Neuronal stem cell (in vitro differentiated cells): Measurements from ENCODE around the gene SCFD2.
A peak's percentile ranks its signal among the peaks of the same experiment; 100 is the strongest.

ENCODE experiments used
- DNase-seq: peaks from one replicate; pipeline ENCODE4 v3.0.0-alpha.2; 2013; ENCODE audit warnings: low spot score
- H2AFZ ChIP-seq: one replicate; pipeline ENCODE4 v1.6.1; 2013; ENCODE audit warnings: mild to moderate bottlenecking, low read length, inconsistent platforms
- H2AK5ac ChIP-seq: 2 replicates; pipeline ENCODE4 v1.6.1; 2013; ENCODE audit warnings: low read depth, mild to moderate bottlenecking, inconsistent platforms, low read length, moderate library complexity, mixed read lengths
- H2BK120ac ChIP-seq: 2 replicates; pipeline ENCODE4 v1.6.1; 2013; ENCODE audit warnings: low read depth, mild to moderate bottlenecking, inconsistent platforms, low read length, moderate library complexity, mixed read lengths
- H2BK12ac ChIP-seq: one replicate; pipeline ENCODE4 v1.6.1; 2013; ENCODE audit warnings: low read length, inconsistent platforms
- H2BK15ac ChIP-seq: 2 replicates; pipeline ENCODE4 v1.6.1; 2013; ENCODE audit warnings: mild to moderate bottlenecking, low read length, inconsistent platforms, mixed read lengths
- H2BK5ac ChIP-seq: one replicate; pipeline ENCODE4 v1.6.1; 2013; ENCODE audit warnings: inconsistent platforms, mild to moderate bottlenecking, low read length, moderate library complexity
- H3K14ac ChIP-seq: one replicate; pipeline ENCODE4 v1.6.1; 2013; ENCODE audit warnings: low read length, inconsistent platforms
- H3K18ac ChIP-seq: 2 replicates; pipeline ENCODE4 v1.6.1; 2013; ENCODE audit warnings: low read length, inconsistent platforms
- H3K23ac ChIP-seq: 2 replicates; pipeline ENCODE4 v1.6.1; 2013; ENCODE audit warnings: low read depth, mild to moderate bottlenecking, mixed read lengths, low read length, inconsistent platforms; ENCODE audit not compliant: poor library complexity
- H3K27ac ChIP-seq: replicated peaks from 3 replicates; pipeline ENCODE4 v1.5.1; 2013; ENCODE audit warnings: low read length, inconsistent platforms
- H3K27me3 ChIP-seq, 3 experiments: 2 replicates each; pipeline ENCODE4 v1.6.1; 2013; ENCODE audit warnings: low read length in 3 of 3, mild to moderate bottlenecking in 2 of 3, inconsistent platforms in 1 of 3, low read depth in 1 of 3, mixed read lengths in 1 of 3, moderate library complexity in 1 of 3; ENCODE audit not compliant: control insufficient read depth in 3 of 3, insufficient read depth in 3 of 3
- H3K36me3 ChIP-seq, 2 donors: replicated peaks in 1 of 2; 2 replicates each; pipeline ENCODE4 v1.6.1; 2013; ENCODE audit warnings: low read length in 2 of 2; ENCODE audit not compliant: control insufficient read depth in 2 of 2, insufficient read depth in 2 of 2
- H3K4ac ChIP-seq: 2 replicates; pipeline ENCODE4 v1.6.1; 2013; ENCODE audit warnings: inconsistent platforms, mild to moderate bottlenecking, low read length, moderate library complexity
- H3K4me1 ChIP-seq, 2 donors: 1 replicate in 1 of 2; 2 replicates in 1 of 2; pipeline ENCODE4 v1.6.1; 2013; ENCODE audit warnings: low read length in 2 of 2, low read depth in 1 of 2; ENCODE audit not compliant: control insufficient read depth in 2 of 2, insufficient read depth in 1 of 2
- H3K4me2 ChIP-seq: one replicate; pipeline ENCODE4 v1.6.1; 2013; ENCODE audit warnings: mild to moderate bottlenecking, low read length, inconsistent platforms; ENCODE audit not compliant: insufficient read depth, poor library complexity, severe bottlenecking
- H3K4me3 ChIP-seq, 2 donors: 2 replicates each; pipeline ENCODE4 v1.5.1; 2013; ENCODE audit warnings: low read length in 2 of 2, mild to moderate bottlenecking in 2 of 2, inconsistent platforms in 1 of 2, moderate library complexity in 1 of 2
- H3K79me1 ChIP-seq: one replicate; pipeline ENCODE4 v1.6.1; 2013; ENCODE audit warnings: low read depth, mild to moderate bottlenecking, inconsistent platforms, low read length, moderate library complexity
- H3K9ac ChIP-seq: one replicate; pipeline ENCODE4 v1.6.1; 2013; ENCODE audit warnings: mild to moderate bottlenecking, low read depth, low read length, inconsistent platforms; ENCODE audit not compliant: poor library complexity
- H3K9me3 ChIP-seq, 2 donors: replicated peaks in 1 of 2; 2 replicates each; pipeline versions ENCODE3 to v1.6.1; 2013; ENCODE audit warnings: low read length in 2 of 2, mild to moderate bottlenecking in 2 of 2, inconsistent platforms in 1 of 2, low read depth in 1 of 2, mixed read lengths in 1 of 2, moderate library complexity in 1 of 2; ENCODE audit not compliant: control insufficient read depth in 2 of 2, insufficient read depth in 1 of 2
- H4K8ac ChIP-seq: one replicate; pipeline ENCODE4 v1.6.1; 2013; ENCODE audit warnings: low read depth, mild to moderate bottlenecking, inconsistent platforms, low read length, moderate library complexity
- H4K91ac ChIP-seq: one replicate; pipeline ENCODE4 v1.6.1; 2013; ENCODE audit warnings: low read length, low read depth, mild to moderate bottlenecking, inconsistent platforms; ENCODE audit not compliant: poor library complexity
- WGBS, 2 donors: extraction: QIAGEN DNeasy Blood & Tissue Kit; methylation state at CpG; one replicate each; pipeline ENCODE4 v1.1.7; 2013; ENCODE audit warnings: missing lambda C conversion rate in 2 of 2, mixed read lengths in 1 of 2; ENCODE audit not compliant: insufficient read length in 2 of 2, insufficient replicate concordance in 1 of 2; ENCODE audit errors: extremely low coverage in 2 of 2; 5-methylcytosine and 5-hydroxymethylcytosine counted together

The SCFD2 gene

DNA sequence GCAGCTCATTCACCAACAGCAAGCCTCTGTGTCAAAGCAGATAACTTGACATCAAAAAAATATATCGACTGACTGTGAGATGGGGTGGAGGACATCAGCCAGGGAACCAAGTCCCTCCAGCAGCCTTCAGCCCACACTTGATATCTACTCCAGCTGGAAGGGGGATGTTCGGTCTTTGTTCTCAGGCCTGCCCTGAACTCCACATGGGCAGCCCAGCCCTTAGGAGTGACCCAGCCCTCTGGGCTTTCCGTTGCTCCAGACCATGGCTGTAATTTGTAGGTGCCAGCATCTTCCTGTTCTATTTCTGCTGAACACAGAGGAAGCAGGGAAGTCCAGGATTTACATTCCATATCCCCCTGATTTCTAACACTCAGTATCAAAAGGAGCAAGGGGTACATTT is 486.4 kb downstream of the SCFD2 start:
- WGBS, 2 donors = no CpG with 5 or more reads among the region's 3 CpGs
- Histone ChIP-seq H3K23ac (no peak overlapping the region), H2BK12ac (no peak overlapping the region), H2BK15ac (no peak overlapping the region), H3K14ac (no peak overlapping the region), H3K4ac (no peak overlapping the region), H2AK5ac (no peak overlapping the region), H3K36me3 (no peaks in the 10 kb centered on the region), H3K4me2 (no peak overlapping the region), H3K4me1 (peaks cover 13 to 20% of the 10 kb centered on the region in 2 donors), H3K18ac (peak overlapping the region; percentile 1), H2BK5ac (no peak overlapping the region), H4K8ac (no peak overlapping the region), H2AFZ (no peak overlapping the region), H3K27ac (no peak overlapping the region), H3K4me3 (no peak overlapping the region), H2BK120ac (no peak overlapping the region), H3K9me3 (no peaks in the 10 kb centered on the region), H3K27me3 (no peaks in the 10 kb centered on the region), H4K91ac (no peak overlapping the region), H3K9ac (no peak overlapping the region), H3K79me1 (no peaks in the 10 kb centered on the region)
- DNase-seq = no peak

DNA sequence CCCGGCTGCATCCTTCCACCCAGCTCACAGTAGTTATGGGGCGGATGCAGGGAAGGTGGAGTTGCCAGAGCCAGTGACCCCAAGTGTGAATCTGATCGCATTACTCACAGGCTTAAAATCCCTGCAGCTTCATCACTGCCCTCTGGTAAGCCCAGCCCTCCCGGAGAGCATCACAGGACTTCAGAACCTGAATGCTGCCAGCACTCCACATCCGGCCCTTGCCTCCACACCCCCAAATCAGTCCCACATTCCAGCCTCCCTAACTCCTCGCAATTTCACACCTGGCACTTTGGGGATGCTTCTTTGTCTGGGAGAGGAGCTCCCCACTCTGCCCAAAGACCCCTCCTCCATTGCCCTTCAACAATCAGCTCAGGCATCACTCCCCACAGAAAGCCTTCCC is 488.2 kb downstream of the SCFD2 start:
- H2BK12ac ChIP-seq = no peak overlapping the region
- H3K4me1 ChIP-seq = peaks cover 10 to 19% of the 10 kb centered on the region in 2 donors
- H3K36me3 ChIP-seq = no peaks in the 10 kb centered on the region
- no peak overlapping the region for H3K23ac ChIP-seq
- no peak overlapping the region for H3K4me2 ChIP-seq
- no peak overlapping the region for H3K27ac ChIP-seq
- H3K9ac ChIP-seq = no peak overlapping the region
- no peak overlapping the region for H2AFZ ChIP-seq
- H2AK5ac ChIP-seq = no peak overlapping the region
- no peak overlapping the region for H3K4ac ChIP-seq
- H3K9me3 ChIP-seq = no peaks in the 10 kb centered on the region
- H3K27me3 ChIP-seq = no peaks in the 10 kb centered on the region
- H3K18ac ChIP-seq = no peak overlapping the region
- H4K8ac ChIP-seq = no peak overlapping the region
- H2BK5ac ChIP-seq = no peak overlapping the region
- no peak overlapping the region for H2BK120ac ChIP-seq
- no peak overlapping the region for H2BK15ac ChIP-seq
- no peak for DNase-seq
- WGBS, 2 donors = no CpG with 5 or more reads among the region's 6 CpGs
- no peak overlapping the region for H3K14ac ChIP-seq
- H3K4me3 ChIP-seq = no peak overlapping the region
- no peaks in the 10 kb centered on the region for H3K79me1 ChIP-seq
- H4K91ac ChIP-seq = no peak overlapping the region

DNA sequence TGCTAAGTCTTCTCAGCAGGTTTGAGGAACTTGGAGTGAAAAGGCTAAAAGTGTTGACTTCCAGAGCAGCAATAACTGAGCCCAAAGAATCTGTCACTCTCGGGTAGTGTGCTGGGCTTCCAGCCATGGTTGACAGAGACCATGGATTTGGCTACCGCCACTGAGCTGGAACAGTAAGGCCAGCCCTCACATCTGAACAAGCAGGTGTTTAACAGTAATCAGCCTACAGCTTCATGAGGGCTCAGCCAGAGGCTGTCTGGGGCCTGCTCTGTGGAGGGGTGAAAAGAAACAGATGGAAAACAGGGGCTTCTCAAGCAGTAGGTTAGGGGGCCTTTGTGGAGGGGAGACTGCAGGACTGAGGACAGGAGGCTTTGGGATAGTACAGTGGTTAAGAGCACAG is 488.8 kb downstream of the SCFD2 start:
- no peaks in the 10 kb centered on the region for H3K79me1 ChIP-seq
- no peak overlapping the region for H3K23ac ChIP-seq
- H3K18ac ChIP-seq = no peak overlapping the region
- peaks cover 7 to 18% of the 10 kb centered on the region in 2 donors for H3K4me1 ChIP-seq
- no peak overlapping the region for H3K9ac ChIP-seq
- no peak overlapping the region for H3K4me3 ChIP-seq
- H2AFZ ChIP-seq = no peak overlapping the region
- no CpG with 5 or more reads among the region's 2 CpGs for WGBS, 2 donors
- no peak overlapping the region for H3K4me2 ChIP-seq
- H3K4ac ChIP-seq = no peak overlapping the region
- H2BK120ac ChIP-seq = no peak overlapping the region
- H3K14ac ChIP-seq = no peak overlapping the region
- H4K91ac ChIP-seq = no peak overlapping the region
- H4K8ac ChIP-seq = no peak overlapping the region
- no peaks in the 10 kb centered on the region for H3K9me3 ChIP-seq
- DNase-seq = no peak
- no peak overlapping the region for H3K27ac ChIP-seq
- no peak overlapping the region for H2BK15ac ChIP-seq
- H2BK12ac ChIP-seq = no peak overlapping the region
- no peaks in the 10 kb centered on the region for H3K27me3 ChIP-seq
- H3K36me3 ChIP-seq = no peaks in the 10 kb centered on the region
- H2BK5ac ChIP-seq = no peak overlapping the region
- H2AK5ac ChIP-seq = no peak overlapping the region

DNA sequence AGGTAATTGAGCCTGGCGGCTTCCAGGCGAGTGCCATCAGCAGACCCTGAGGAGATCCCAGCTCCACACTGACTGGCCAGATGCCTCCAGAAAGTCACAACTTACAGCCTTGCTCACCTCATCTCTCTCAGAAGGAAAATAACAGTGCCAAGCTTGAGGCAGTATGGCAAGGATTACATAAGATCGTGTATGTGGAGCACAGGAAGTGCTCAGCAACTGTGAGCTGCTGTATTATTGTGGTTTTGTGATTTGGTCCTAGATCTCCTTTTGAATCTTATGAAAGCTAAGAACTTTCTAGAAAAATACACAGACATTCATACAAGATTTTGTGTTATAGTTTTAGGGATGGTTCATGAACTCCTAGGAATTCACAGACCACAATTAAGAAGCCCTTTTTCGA is 489.8 kb downstream of the SCFD2 start:
- no peak overlapping the region for H3K18ac ChIP-seq
- no peak overlapping the region for H2BK12ac ChIP-seq
- no peak overlapping the region for H3K4me3 ChIP-seq
- H3K23ac ChIP-seq = no peak overlapping the region
- no peaks in the 10 kb centered on the region for H3K9me3 ChIP-seq
- no peak overlapping the region for H3K14ac ChIP-seq
- no peak overlapping the region for H3K4me2 ChIP-seq
- H2BK5ac ChIP-seq = no peak overlapping the region
- no peaks in the 10 kb centered on the region for H3K36me3 ChIP-seq
- no peaks in the 10 kb centered on the region for H3K27me3 ChIP-seq
- H2AFZ ChIP-seq = no peak overlapping the region
- DNase-seq = no peak
- H3K9ac ChIP-seq = no peak overlapping the region
- H2AK5ac ChIP-seq = no peak overlapping the region
- H3K4ac ChIP-seq = no peak overlapping the region
- no peak overlapping the region for H4K91ac ChIP-seq
- no peaks in the 10 kb centered on the region for H3K79me1 ChIP-seq
- H3K27ac ChIP-seq = no peak overlapping the region
- no peak overlapping the region for H2BK120ac ChIP-seq
- peaks cover 7 to 18% of the 10 kb centered on the region in 2 donors for H3K4me1 ChIP-seq
- H4K8ac ChIP-seq = no peak overlapping the region
- WGBS, 2 donors = no CpG with 5 or more reads among the region's 4 CpGs
- no peak overlapping the region for H2BK15ac ChIP-seq
